Immature natural killer cell (primary cell): ENCODE data around the gene SLC35E2B. TPM values are rescaled to one million over a fixed set of nuclear protein-coding genes. Genes with fewer than 3 reads are reported as not detected.
A peak's percentile ranks its signal among the peaks of the same experiment; 100 is the strongest.

Experiments used
- DNase-seq, 3 donors: peaks; one replicate each; pipeline ENCODE4 v3.0.0; 2022; ENCODE audit warnings: mixed read lengths in 1 of 3
- H3K27ac Mint-ChIP-seq, 6 donors: one replicate each; pipeline ENCODE4 v1.8.0; 2020; ENCODE audit warnings: mixed read lengths in 6 of 6, mild to moderate bottlenecking in 5 of 6, inconsistent platforms in 4 of 6, moderate library complexity in 3 of 6
- H3K27me3 Mint-ChIP-seq, 3 donors: one replicate each; pipeline ENCODE4 v1.8.0; 2020 to 2021; ENCODE audit warnings: low read depth in 3 of 3, mild to moderate bottlenecking in 3 of 3, mixed read lengths in 3 of 3, moderate library complexity in 3 of 3, inconsistent platforms in 1 of 3
- H3K36me3 Mint-ChIP-seq, 3 donors: one replicate each; pipeline ENCODE4 v1.8.0; 2020; ENCODE audit warnings: mixed read lengths in 3 of 3, inconsistent platforms in 2 of 3, mild to moderate bottlenecking in 2 of 3
- H3K4me1 Mint-ChIP-seq, 2 donors: one replicate each; pipeline ENCODE4 v1.8.0; 2020; ENCODE audit warnings: inconsistent platforms in 2 of 2, mild to moderate bottlenecking in 2 of 2, mixed read lengths in 2 of 2, moderate library complexity in 1 of 2
- H3K4me3 Mint-ChIP-seq, 5 donors: one replicate each; pipeline ENCODE4 v1.8.0; 2020; ENCODE audit warnings: mild to moderate bottlenecking in 5 of 5, mixed read lengths in 5 of 5, inconsistent platforms in 3 of 5, moderate library complexity in 3 of 5
- H3K9me3 Mint-ChIP-seq, 6 donors: one replicate each; pipeline ENCODE4 v1.8.0; 2020; ENCODE audit warnings: mild to moderate bottlenecking in 6 of 6, mixed read lengths in 6 of 6, inconsistent platforms in 4 of 6, moderate library complexity in 3 of 6
- polyA plus RNA-seq, 3 donors: library from polyadenylated mRNA; unstranded; fragments of 300-500 nt; fragmentation: Illumina TruSeq; gene quantifications; one replicate each; pipeline ENCODE4 v1.2.3, GENCODE V29; 2021

The SLC35E2B gene
- polyA plus RNA-seq, 3 donors from 2014 or later = 14.4 to 37.7 (median 18.1) TPM

DNA sequence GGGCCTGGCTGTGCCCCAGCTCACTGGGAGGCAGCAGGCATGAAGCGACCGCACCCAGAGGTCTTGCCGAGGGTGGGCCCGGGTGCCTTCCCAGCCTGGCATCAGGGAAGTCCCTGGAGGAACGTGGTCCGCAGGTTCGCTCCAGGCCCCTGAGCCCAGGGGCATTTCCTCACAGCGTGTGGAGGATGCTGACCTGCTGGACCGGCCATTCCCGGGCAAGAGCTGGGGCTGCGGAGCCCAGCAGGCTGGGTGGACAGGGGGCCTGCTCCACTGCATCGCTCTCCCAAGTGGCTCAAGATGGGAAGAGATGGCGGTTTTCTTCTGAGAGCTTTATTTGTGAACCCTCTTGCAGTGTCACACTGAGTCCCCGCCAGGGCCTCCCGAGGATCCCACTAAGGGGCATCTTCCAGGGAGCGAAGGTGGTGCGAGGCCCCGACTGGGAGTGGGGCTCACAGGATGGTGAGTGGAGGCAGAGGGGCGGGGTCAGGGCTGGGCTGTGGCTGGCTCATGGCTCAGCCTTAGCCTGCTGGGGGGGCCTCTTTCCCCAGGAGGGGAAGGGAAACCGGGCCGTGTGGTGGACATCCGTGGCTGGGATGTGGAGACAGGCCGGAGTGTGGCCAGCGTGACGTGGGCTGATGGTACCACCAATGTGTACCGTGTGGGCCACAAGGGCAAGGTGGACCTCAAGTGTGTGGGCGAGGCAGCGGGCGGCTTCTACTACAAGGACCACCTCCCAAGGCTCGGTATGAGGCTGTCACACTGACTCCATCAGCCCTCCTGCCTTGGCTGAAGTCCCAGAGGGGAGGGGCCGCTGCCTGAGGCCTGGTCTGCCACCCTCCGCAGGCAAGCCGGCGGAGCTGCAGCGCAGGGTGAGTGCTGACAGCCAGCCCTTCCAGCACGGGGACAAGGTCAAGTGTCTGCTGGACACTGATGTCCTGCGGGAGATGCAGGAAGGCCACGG, 67.9 kb downstream of the SLC35E2B start:
- H3K4me1 Mint-ChIP-seq = peaks cover 0 to 25% of the 10 kb centered on the region in 2 donors
- peak overlapping the region in 1 of 6 donors; percentile 24 for H3K27ac Mint-ChIP-seq
- no peak for DNase-seq
- no peaks in the 10 kb centered on the region for H3K36me3 Mint-ChIP-seq
- no peaks in the 10 kb centered on the region for H3K9me3 Mint-ChIP-seq
- H3K27me3 Mint-ChIP-seq = peaks cover under 1 to 23% (median 3%) of the 10 kb centered on the region in 3 donors
- no peak overlapping the region for H3K4me3 Mint-ChIP-seq

DNA sequence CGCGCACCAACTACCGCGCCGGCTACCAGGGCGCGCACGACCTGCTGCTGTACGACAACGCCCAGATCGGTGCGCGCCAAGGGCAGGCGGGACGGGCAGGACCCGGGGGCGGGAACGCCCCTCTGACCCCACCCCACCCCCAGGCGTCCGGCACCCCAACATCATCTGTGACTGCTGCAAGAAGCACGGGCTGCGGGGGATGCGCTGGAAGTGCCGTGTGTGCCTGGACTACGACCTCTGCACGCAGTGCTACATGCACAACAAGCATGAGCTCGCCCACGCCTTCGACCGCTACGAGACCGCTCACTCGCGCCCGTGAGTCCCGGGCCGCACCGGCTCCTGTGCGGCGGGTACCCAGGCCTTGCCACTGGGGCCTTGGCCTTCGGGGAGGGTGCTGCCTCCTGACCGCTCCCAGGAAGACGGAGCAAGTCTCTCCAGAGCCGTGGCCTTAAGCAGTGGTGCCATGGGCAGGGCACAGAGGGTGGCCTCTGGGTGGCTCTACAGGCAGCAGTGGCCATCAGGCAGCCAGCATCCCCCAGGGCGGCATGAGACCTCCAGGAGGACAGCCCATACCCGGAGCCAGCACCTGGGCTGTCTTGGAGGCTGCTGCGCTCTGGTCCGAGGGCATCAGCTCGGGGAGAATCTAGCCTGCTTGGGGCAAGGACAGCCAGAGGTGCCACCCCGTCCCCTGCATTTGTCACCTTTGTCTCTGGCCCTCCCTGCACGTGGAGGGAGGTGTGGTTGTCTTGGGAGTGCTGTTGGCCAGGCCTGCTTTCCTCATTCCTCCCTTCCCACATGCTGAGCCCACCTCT, 68.8 kb downstream of the SLC35E2B start:
- no peak for DNase-seq
- Mint-ChIP-seq H3K27ac (no peak overlapping the region), H3K27me3 (peaks cover 0 to 21% (median 2%) of the 10 kb centered on the region in 3 donors), H3K4me3 (no peak overlapping the region), H3K4me1 (peaks cover 0 to 24% of the 10 kb centered on the region in 2 donors), H3K9me3 (no peaks in the 10 kb centered on the region), H3K36me3 (no peaks in the 10 kb centered on the region)

DNA sequence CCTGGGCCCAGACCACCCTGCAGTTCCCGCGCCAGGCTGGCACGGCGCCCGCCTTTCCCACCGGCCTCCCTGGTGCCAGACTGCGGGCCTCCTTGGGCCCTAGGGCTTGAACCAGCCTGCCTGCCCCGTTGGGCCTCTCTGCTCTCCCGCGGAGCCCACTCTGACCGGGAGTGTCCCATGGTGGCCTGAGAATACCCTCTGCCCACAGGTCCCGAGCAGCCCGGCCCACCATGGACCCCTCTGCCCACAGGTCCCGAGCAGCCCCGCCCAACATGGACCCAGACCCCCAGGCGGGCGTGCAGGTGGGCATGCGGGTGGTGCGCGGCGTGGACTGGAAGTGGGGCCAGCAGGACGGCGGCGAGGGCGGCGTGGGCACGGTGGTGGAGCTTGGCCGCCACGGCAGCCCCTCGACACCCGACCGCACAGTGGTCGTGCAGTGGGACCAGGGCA, 69.4 kb downstream of the SLC35E2B start:
- H3K9me3 Mint-ChIP-seq = no peaks in the 10 kb centered on the region
- no peak overlapping the region for H3K4me3 Mint-ChIP-seq
- H3K27me3 Mint-ChIP-seq = peaks cover 0 to 15% (median 2%) of the 10 kb centered on the region in 3 donors
- peak overlapping the region in 1 of 6 donors; percentile 63 for H3K27ac Mint-ChIP-seq
- peaks cover 0 to 24% of the 10 kb centered on the region in 2 donors for H3K4me1 Mint-ChIP-seq
- no peak for DNase-seq
- H3K36me3 Mint-ChIP-seq = no peaks in the 10 kb centered on the region

DNA sequence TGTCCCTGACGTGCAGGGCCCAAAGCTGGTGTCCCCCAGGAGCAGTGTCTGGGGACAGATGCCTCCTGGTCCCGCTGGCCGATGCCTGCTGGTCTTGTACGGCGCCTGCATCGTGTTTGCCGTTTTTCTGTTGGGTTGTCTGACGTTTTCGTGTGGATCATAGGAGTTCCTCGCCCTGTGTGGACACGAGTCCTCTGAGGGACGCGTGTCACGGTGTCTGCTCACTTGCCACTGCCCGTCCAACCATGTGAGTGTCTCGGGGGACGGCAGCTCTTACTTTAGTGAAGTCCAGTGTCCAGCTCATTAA, 69.9 kb downstream of the SLC35E2B start:
- Mint-ChIP-seq H3K4me1 (peaks cover 0 to 22% of the 10 kb centered on the region in 2 donors), H3K4me3 (peak overlapping the region in 1 of 5 donors; percentile 27), H3K9me3 (no peaks in the 10 kb centered on the region), H3K27me3 (peaks cover under 1 to 11% (median 2%) of the 10 kb centered on the region in 3 donors), H3K27ac (peak overlapping the region in 5 of 6 donors; percentile 32 to 67 (median 62)), H3K36me3 (no peaks in the 10 kb centered on the region)
- DNase-seq = no peak

DNA sequence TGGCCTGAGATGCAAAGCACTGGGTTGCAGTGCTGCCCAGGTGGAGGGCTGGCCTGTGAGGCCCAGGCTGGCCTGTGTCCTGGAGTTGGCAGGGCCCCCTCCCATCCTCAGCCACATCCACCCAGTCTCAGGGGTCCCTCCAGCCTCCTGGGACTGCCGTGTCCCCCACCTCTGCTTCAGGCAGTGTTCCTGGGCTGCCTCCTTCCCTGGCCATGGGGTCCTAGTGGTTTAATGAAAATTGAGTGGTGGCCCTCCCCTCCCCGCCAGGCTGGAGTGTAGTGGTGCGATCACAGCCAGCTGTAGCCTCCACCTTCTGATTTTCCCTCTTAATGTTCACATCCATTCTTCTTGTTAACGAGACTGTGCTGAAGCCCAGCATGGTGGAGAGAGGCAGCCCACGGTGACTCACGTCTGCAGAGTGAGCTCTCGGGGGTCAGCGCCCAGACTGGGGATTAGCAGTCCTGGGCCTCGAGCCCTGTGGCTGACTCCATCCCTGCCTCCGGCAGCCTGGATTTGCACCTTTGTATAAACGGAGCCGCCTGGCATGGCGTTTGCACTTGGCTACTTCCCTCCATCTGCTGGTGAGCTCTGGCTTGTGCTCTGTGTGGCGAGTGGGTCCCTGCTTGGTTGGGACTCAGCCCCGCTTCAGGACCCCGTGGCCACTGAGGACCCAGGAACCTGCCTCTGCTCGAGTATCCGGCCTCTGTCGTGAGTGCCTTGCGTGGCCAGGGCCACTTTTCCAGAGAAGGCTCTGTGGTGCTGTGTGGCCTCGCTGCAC, 70.4 kb downstream of the SLC35E2B start:
- Mint-ChIP-seq H3K4me1 (peaks cover 4 to 27% of the 10 kb centered on the region in 2 donors), H3K27ac (peak overlapping the region in 2 of 6 donors; percentile 57 to 63), H3K4me3 (no peak overlapping the region), H3K9me3 (no peaks in the 10 kb centered on the region), H3K27me3 (peaks cover 3 to 14% (median 6%) of the 10 kb centered on the region in 3 donors), H3K36me3 (no peaks in the 10 kb centered on the region)
- no peak for DNase-seq

DNA sequence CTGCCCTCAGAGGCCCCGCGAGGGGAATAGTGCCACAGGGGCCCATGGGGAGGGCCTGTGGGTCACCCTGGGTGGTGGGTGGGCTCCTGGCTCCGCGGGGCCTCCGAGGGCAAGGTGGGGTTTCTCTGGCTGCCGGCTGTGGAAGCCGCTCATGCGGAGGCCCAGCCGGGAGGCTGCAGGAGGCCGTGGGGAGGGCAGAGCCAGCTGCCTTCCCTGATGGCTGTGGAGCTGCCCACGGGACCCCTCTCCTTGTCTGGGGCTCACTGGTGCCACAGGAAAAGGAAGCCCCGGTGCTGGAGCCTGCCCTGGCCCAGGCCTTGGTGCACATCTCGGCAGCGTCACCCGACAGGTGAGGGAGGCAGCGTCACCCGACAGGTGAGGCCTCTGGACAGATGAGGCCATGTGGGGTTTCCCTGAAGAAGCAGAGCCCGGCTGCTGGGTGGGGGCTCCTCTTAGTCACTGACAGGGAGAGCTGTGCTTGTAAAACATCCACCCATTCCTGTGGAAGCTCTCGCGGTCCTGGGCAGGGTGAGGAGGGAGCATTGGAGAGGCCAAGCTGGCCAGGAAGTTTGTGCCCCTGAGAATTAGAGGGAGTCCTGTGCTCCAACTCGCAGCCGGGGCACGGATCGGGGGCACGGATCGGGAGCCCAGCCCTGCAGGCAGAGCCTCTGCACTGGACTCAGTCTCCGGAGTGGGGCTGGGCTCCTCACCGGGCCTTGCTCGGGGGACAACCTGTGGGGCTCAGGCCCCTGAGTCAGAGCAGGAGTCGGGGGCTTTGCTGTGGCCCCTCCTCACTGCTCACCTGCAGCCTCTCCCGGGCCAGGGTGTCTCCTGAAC, 71.2 kb downstream of the SLC35E2B start:
- Mint-ChIP-seq H3K27me3 (peaks cover 8 to 19% (median 9%) of the 10 kb centered on the region in 3 donors), H3K4me3 (no peak overlapping the region), H3K27ac (no peak overlapping the region), H3K4me1 (peaks cover 7 to 30% of the 10 kb centered on the region in 2 donors), H3K9me3 (no peaks in the 10 kb centered on the region), H3K36me3 (no peaks in the 10 kb centered on the region)
- no peak for DNase-seq

DNA sequence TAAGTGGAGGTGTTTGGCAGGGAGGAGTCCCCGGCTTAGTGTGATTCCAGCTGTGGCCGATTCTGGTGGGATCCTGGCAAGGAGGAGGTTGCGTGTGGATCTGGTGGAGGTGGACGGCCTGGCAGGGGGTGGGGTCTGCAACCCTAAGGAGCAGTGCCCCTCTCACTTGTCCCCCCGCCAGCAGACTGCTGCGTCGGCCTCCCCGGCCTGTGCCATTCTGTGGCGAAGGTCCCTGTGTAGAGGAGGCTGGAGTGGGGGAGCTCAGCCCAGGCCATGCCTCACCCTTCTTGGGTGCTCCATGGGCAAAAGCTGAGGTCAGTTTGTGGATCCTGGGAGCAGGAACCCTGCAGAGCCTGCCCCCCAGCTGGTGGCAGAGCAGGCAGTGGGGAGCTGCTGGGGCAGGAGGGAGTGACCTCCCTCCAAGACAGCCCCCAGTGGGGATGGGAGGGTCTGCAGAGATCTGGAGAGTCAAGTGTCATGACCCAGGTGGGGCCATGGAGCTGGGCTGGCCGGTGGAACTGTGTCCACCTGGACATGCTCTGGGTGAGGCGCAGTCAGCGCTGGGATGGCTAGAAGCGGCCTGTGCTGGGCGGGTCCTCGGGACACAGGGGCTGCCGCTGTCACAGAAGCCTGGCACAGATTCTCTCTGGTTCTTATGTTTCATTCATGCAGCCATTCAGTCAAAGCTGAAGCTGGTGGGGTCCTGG, 72.0 kb downstream of the SLC35E2B start:
- peaks cover 7 to 23% (median 9%) of the 10 kb centered on the region in 3 donors for H3K27me3 Mint-ChIP-seq
- no peak for DNase-seq
- H3K27ac Mint-ChIP-seq = no peak overlapping the region
- peaks cover 7 to 25% of the 10 kb centered on the region in 2 donors for H3K4me1 Mint-ChIP-seq
- H3K4me3 Mint-ChIP-seq = peak overlapping the region in 1 of 5 donors; percentile 3
- H3K9me3 Mint-ChIP-seq = no peaks in the 10 kb centered on the region
- H3K36me3 Mint-ChIP-seq = no peaks in the 10 kb centered on the region

DNA sequence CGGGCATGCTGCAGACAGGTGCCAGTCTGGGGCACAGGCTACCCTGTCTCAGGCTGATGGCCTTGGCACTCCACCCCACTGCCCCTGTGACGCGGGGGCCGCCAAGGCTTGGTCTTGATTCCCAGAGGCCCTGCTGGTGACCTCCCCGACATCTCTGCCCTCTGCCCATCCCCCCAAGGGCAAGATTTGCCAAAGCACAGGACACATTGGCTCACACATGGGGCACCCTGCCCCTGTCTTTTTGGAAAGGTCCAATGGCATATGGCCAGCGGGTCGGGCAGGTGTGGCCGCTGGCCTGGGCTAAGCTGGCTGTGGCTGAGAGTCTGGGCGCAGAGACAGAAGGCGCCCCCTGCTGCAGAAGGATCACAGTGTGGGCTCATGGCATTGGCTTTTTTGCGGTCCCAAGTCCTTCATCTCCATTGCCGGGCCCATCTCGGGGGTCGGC, 72.7 kb downstream of the SLC35E2B start:
- Mint-ChIP-seq H3K27me3 (peaks cover 10 to 28% (median 12%) of the 10 kb centered on the region in 3 donors), H3K27ac (no peak overlapping the region), H3K4me3 (no peak overlapping the region), H3K36me3 (no peaks in the 10 kb centered on the region), H3K4me1 (peaks cover 9 to 26% of the 10 kb centered on the region in 2 donors), H3K9me3 (no peaks in the 10 kb centered on the region)
- DNase-seq = no peak

DNA sequence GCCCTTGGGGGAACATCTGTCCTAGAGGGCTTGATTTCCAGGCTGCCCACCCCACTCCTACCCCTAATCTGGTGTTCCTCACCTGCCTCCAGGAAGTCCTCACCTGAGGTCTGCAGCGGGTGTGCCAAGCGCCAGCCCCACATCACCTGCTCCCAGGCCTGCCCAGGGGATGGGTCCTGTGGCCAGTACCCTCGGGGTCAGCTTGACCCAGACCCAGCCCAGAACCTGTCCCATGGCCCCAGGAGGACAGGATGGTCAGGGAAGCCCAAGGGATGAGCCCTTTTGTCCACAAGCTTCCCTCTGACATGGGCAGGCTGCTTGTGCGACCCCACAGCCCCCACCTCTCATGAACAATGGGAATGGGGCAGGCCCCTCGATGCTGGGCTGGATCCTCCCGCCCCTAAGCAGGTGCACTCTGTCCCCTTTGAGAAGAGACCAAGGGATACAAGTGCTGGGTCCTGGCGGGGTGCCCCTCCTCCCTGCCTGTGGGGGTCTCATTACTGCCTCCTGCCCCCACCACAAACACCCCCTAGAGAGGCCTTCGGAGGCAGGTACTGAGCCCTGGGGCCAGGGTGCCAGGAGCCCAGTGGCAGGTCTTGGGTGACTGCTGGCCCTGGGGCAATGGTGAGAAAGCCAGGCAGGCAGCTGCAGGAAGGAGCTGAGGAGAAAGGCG, 74.1 kb downstream of the SLC35E2B start:
- Mint-ChIP-seq H3K27ac (no peak overlapping the region), H3K4me3 (peak overlapping the region in 1 of 5 donors; percentile 36), H3K27me3 (peaks cover 13 to 35% (median 17%) of the 10 kb centered on the region in 3 donors), H3K4me1 (peaks cover 23 to 38% of the 10 kb centered on the region in 2 donors), H3K36me3 (no peaks in the 10 kb centered on the region), H3K9me3 (no peaks in the 10 kb centered on the region)
- DNase-seq = no peak

DNA sequence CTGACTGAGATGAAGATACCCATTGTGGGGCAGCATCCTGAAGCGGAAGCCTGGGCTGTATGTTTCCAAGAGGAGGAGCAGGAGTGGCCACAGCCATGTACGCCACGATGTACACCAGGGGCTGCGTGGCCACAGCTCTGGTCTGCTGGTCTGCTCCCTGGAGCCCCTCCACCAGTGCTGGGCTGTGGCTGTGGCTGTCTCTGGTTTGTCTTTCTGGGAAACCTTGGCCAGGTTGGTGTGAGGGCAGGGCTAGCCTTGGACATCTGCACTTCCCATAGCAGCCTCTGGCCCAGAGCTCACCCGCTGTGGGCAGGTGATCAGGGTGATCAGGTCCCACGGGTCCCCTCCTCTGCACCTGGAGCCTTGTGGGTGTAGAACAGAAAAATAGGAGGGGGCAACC, 74.7 kb downstream of the SLC35E2B start:
- no peak for DNase-seq
- no peaks in the 10 kb centered on the region for H3K36me3 Mint-ChIP-seq
- peaks cover 13 to 35% (median 18%) of the 10 kb centered on the region in 3 donors for H3K27me3 Mint-ChIP-seq
- peak overlapping the region in 2 of 5 donors; percentile 79 to 82 for H3K4me3 Mint-ChIP-seq
- H3K27ac Mint-ChIP-seq = peak overlapping the region in 2 of 6 donors; percentile 71 to 76
- H3K9me3 Mint-ChIP-seq = no peaks in the 10 kb centered on the region
- H3K4me1 Mint-ChIP-seq = peaks cover 25 to 39% of the 10 kb centered on the region in 2 donors

DNA sequence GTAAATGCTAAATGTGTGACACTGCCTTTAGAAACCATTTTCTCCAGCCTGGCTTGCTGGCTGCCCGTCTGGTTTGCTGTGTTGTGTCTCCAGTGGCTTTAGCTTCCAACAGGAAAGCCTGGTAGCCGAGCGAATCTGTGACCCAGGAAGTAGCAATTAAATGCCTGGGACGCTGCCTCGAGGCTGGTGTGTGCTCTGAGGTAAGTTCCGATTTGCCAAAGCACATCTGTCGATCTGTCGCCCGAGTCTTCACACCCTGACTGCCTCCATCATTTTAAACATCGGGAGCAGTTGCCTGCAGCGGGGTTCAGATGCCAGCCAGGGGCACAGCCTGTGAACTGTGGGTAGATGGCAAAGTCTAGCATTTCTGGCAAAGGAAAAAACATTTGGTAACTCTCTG, 75.1 kb downstream of the SLC35E2B start:
- Mint-ChIP-seq H3K27ac (peak overlapping the region in 5 of 6 donors; percentile 26 to 81 (median 71)), H3K4me1 (peaks cover 25 to 35% of the 10 kb centered on the region in 2 donors), H3K4me3 (peak overlapping the region; percentile 71 to 82 (median 80)), H3K36me3 (no peaks in the 10 kb centered on the region), H3K27me3 (peaks cover 13 to 34% (median 18%) of the 10 kb centered on the region in 3 donors), H3K9me3 (no peaks in the 10 kb centered on the region)
- no peak for DNase-seq
